GM18511 (cell line): Measurements from ENCODE around the gene IFI27L1.
"Not testable (repeated sequence)": the region's sequence is repeated elsewhere in the genome, so short reads cannot be mapped to it uniquely, and the experiment has no call there.

Source experiments
- ATAC-seq: cut with Tn5 transposase; IDR thresholded peaks from one replicate; pipeline ENCODE4 v1.9.1; 2021; ENCODE audit warnings: mild to moderate bottlenecking, moderate library complexity; ENCODE audit not compliant: unreplicated experiment

IFI27L1 gene

DNA sequence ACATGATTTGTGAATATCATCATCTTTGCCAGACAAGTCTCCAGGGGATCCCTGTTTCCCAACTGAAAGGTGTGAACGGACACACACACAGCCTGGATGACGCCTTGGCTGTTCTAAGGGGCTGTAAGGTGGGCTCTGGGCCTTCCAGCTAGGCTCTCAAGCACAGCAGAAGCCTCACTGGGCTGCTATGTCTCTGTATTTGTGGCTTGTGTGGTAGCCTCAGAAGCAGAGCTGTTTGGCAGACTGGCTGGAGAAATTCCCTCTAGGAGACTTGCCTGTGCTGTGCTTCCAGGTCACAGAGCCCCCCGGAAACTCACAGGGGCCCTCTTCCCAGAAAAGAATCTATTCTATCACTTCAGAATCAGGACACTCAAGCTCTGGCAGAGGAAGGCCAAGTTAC, 33.5 kb upstream of the IFI27L1 start:
- ATAC-seq, result no peak

- no peak for ATAC-seq
Measured at GRCh38 chr14:94048691-94049624, 32.2 kb upstream of the IFI27L1 start.

GRCh38 chr14:94049625-94050023, 31.5 kb upstream of the IFI27L1 start:
- ATAC-seq, result no peak

DNA sequence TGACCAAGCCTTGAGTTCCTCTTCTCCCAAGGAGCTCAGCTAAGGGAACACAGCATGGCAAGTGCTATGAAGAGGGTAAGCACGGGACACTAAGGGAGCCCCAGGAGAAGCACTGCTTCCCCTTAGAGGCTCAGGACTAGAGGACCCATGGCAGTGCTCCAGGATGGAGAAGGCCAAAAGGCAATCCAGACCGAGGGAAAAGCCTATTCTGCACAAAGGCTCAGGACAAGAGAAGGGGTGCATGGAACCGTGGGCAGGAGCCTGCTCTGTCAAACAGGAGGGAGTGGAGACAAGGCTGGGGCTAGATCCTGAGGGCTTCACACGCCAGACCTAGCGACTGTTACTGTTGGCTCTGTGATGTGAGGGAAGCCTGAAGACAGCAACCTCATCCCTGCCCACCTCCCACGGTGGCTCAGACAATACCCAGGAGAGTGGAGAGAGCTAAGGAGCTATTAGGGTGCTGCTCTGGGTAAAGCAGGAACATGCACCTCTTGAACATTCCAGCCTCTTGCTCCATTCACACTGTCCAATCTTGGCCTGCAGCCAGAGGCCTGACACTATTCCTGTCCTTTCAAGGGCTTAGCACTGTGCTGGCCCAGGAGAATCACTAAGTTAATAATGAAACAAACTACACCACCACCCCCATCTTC, 30.8 kb upstream of the IFI27L1 start:
- ATAC-seq, result no peak

GRCh38 chr14:94051115-94051514, 30.0 kb upstream of the IFI27L1 start:
- ATAC-seq, result no peak

GRCh38 chr14:94051779-94052178, 29.3 kb upstream of the IFI27L1 start:
- no peak for ATAC-seq

DNA sequence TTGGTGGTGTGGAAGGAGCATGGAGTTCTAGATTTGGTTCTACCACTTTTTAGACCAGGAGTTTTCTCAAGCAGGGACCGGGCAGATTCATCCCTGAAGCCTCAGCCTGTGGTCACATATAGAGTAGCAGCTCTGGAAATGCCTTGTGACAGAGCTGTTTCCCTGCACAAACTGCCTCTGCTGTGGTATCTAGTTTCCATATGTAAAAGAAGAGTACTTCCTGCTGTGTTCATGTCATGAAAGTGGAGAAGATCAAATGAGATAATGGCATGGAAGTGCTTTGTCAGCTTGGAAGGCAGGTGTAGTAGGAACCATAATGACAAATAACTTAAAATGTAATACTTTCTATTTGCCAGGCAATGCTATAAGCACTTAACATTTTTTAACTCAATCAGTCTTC, 28.9 kb upstream of the IFI27L1 start:
- ATAC-seq, result no peak

DNA sequence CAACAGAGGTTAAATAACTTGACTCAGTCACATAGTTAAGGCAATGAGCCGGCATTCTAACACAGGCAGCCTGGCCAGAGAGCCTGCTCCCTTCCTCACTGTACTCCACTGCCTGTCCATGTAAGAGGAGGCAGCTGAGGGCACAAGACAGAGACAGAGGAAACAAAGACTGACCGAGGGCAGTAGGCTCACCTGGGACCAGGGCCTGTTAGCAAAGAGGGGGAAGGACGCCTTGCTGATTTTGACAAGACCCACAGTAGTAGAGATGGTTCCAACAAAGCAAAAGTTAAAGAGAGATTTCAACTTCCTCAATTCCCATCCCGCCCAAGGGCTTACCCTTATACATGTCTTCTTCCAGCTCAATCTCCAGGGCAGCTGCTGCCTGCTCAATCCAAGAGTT, 28.4 kb upstream of the IFI27L1 start:
- no peak for ATAC-seq

DNA sequence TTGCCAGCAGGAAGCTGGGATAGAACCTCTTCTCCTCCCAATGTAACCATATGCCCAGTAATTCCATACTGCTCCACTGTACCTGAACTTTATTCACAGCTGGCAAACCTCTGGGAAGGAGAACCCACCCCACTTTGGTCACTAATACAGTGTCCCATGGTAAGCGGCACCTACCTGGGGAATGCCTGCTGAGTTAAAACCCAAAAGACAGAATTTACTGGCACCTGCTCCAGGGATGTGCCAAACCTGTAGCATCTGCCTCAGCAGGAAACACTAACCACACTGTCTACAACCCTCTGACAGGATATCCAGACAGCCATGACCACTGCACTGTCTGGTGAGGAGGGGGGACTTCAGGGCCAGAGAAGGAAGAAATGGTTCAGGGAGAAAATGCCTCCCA, 26.7 kb upstream of the IFI27L1 start:
- no peak for ATAC-seq

- no peak for ATAC-seq
Measured at GRCh38 chr14:94054936-94055335, 26.2 kb upstream of the IFI27L1 start.

DNA sequence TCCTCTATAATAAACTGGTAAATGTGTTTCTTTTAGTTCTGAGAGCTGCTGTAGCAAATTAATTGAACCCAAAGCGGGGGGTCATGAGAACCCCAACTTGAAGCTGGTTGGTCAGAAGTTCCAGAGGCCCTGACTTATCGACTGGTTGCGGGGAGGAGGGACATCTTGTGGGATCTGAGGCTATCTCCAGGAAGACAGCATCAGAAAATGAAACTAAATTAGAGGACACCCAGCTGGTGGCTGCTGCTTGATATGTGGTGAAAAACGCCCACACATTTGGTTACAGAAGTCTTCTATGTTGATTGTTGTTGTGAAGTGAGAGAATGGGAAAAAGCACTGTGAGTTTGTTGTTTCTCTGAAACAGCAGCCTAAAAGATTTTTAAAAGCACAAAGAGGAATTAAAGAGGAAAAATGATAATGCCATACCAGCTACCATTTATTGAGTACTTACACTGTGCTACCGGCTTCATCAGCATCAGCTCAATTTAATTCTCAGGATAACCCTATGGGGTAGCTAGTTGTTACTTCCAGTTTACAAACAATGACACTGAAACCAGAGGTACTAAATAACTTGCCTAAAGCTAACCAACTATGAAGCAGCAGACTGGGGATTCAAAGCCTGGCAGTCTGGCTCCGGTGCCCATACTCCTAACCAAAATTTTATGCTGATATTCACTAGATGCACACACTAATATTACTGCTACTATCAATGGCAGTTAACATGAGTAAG, 24.4 kb upstream of the IFI27L1 start:
- peak; percentile 87 for ATAC-seq

DNA sequence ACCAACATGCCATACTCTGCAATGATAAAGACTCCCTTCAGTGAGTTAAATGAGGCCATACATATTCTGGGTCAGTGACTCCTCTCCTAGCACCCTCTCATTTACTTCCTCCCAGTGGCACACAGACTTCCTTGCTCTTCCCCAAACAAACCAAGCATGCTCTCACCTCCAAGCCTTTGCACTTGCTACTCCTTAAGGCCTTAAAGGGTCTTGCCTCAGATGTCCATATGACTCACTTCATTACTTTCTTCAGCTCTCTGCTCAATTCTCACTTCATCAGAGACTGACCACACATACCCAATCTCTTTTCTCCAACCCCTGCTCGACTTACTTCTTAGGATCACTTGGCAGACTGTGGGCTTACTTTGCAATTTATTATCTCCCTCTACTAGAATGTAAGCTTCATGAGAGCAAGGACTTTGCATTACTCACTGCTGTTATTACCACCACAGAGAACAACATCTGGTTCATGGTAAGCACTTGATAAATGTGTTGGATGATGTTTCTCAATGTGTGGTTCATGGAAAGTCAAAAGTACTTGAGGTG, 22.9 kb upstream of the IFI27L1 start:
- ATAC-seq, result no peak

DNA sequence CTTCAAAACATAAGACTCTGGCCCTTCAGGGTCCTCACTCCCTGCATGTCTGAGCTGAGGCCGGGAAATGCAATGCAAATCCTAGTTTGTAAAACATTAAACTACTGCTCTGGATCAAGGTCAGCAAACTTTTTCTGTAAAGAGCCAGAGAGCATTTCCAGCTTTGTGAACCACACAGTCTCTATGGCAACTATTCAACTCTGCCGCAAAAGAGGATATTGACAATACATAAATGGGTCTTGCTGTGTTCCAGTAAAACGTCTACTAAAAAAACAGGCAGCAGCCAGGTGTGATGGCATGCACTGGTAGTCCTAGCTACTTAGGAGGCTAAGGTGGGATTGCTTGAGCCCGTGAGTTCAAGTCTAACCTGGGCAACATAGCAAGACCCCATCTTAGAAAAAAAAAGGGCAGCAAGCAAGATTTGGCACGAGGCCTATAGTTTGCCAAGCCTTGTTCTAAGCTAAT, 22.4 kb upstream of the IFI27L1 start:
- ATAC-seq, result no peak

DNA sequence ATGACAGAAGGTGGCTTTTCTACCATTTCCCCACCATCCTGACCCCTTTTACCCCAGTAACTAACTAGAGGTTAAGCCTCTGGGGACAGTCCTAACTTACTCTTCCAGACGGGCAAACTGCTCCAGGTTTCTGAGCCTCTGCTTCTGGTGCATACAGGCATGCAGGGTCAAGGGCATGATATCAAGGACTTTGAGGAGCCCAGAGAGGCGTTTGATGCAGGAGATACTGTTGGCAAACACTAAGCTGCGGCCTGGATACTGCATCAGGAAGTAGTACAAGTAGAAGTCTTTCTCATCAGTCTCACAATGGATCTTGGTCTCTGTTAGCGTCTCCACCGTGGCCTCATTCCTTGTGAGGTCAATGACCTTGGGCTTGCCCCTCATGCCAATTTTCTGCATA, 21.1 kb upstream of the IFI27L1 start:
- ATAC-seq, result no peak

DNA sequence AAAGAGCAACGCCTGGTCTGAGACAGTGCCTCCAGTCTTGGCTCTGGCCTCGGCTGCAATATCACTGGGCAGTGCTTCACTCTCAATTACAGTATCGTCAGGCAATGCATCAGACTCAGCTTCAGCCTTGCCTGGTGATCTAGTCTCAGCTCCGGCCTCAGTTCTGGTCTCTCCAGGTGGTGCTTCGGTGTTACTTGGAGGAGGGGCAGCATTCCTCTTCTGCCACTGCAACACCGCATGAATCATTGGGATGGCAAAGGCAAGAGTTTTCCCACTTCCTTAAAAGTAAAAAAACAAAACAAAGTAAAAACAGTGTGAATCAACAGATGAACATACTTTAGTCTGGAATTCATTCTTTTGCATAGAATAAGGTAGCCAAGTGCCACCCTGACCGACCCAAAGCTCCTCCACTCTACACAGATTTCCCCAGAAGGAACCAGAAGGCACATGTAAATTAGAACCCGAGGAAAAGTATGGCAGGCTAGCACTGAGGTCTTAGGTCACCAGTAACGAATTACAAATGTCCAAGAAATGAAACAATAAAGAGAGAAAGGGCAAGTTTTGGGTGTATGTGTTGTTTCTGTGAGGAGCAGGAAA, 18.7 kb upstream of the IFI27L1 start:
- ATAC-seq, result no peak

DNA sequence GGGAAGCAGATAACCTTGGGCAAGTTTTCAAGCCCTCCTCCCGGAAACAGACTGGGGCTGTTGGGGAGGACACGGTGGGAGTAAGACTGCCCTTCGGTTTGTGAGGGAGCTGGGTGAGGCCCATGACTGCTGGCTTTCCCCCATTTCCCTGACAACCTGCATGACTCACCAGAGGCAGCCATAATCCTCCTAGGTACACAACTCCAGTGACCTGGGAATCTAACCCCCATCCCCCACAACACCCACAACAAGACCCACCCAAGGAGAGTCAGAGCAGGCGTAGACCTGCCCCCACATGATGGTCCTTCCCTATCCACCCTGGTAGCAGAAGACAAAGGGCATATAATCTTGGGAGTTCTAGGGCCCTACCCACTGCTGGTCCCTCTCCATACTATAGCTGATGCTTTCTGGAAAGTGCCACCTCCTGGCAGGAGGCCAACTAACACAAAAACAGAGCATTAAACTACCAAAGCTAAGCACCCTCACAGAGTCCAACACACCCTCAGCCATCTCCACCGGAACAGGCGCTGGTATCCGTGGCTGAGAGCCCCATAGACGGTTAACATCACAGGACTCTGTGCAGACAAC, 14.9 kb upstream of the IFI27L1 start:
- no peak for ATAC-seq

DNA sequence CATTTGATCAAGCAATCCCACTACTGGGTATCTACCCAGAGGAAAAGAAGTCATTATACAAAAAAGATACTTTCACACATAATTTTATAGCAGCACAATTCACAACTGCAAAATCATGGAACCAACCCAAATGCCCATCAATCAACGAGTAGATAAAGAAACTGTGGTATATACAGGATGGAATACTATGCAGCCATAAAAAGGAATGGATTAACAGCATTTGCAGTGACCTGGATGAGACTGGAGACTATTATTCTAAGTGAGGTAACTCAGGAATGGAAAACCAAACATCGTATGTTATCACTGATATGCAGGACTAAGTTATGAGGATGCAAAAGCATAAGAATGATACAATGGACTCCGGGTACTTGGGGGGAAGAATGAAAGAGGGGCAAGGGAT, 9.0 kb upstream of the IFI27L1 start:
- not testable (repeated sequence) for ATAC-seq

- ATAC-seq, result no peak
Measured at GRCh38 chr14:94074534-94074933, 6.6 kb upstream of the IFI27L1 start.

DNA sequence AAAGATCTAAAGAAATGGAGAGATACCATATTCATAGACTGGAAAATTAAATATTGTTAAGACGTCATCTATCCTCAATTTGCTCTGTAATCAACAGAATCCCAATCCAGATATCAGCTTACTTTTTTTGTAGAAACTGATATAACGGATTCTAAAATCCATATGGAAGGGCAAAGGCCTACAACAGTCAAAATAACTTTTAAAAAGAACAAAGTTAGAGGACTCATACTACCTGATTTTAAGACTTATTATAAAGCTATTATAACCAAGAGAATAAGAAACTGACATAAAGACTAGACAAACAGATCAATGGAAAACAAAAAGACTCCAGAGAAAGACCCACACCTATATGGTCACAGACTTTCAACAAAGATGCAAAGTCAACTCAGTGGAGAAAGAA, 6.1 kb upstream of the IFI27L1 start:
- ATAC-seq, result no peak

GRCh38 chr14:94077111-94077821, 3.8 kb upstream of the IFI27L1 start:
- ATAC-seq, result no peak
